Activated T-helper 2 cell treated with anti-CD3 and anti-CD28 coated beads, Interferon-gamma antibody, Interleukin-2, Interleukin-4, amounts not matched to agents 10 μg/mL and 5 μg/mL and 100 μg/mL, durations not matched to agents 14 hours and 24 hours and 36 hours (primary cell): ENCODE data around the gene PTPN6. TPM values are rescaled to one million over a fixed set of nuclear protein-coding genes. Genes with fewer than 3 reads are reported as not detected.

ENCODE experiments used
- DNase-seq: peaks from one replicate; pipeline ENCODE4 v3.0.0; 2021; ENCODE audit warnings: low spot score
- H3K27ac Mint-ChIP-seq: one replicate; pipeline ENCODE4 v1.8.0; 2021; ENCODE audit warnings: mixed read lengths
- H3K27me3 Mint-ChIP-seq: one replicate; pipeline ENCODE4 v1.8.0; 2021; ENCODE audit warnings: low read depth, mixed read lengths
- H3K36me3 Mint-ChIP-seq: one replicate; pipeline ENCODE4 v1.8.0; 2021; ENCODE audit warnings: low read depth, mixed read lengths
- H3K4me1 Mint-ChIP-seq: one replicate; pipeline ENCODE4 v1.8.0; 2021; ENCODE audit warnings: low read depth, mixed read lengths
- H3K4me3 Mint-ChIP-seq: one replicate; pipeline ENCODE4 v1.8.0; 2021; ENCODE audit warnings: low read depth, mild to moderate bottlenecking, moderate library complexity, mixed read lengths
- H3K9me3 Mint-ChIP-seq: one replicate; pipeline ENCODE4 v1.8.0; 2021; ENCODE audit warnings: mixed read lengths
- intact Hi-C: fragments of 100-400 bp; cut with micrococcal nuclease; formaldehyde crosslinking; loops from one replicate; pipeline ENCODE4 v1.15.1; 2023
- total RNA-seq: library from RNA; stranded (reverse); gene quantifications from 2 replicates; pipeline ENCODE4 v1.2.3, GENCODE V29; 2022

Gene PTPN6
- total RNA-seq, 1 donor from 2014 or later = 250 TPM

GRCh38 chr12:7006639-7007038 is 55.5 kb downstream of the PTPN6 start:
- H3K4me1 Mint-ChIP-seq = peaks cover 18% of the 10 kb centered on the region
- intact Hi-C loops = no loop called here
- no peak overlapping the region for H3K27ac Mint-ChIP-seq
- H3K4me3 Mint-ChIP-seq = no peak overlapping the region
- peaks cover 49% of the 10 kb centered on the region for H3K36me3 Mint-ChIP-seq
- no peaks in the 10 kb centered on the region for H3K27me3 Mint-ChIP-seq
- H3K9me3 Mint-ChIP-seq = no peaks in the 10 kb centered on the region
- DNase-seq = no peak

- intact Hi-C loops = no loop called here
- DNase-seq = no peak
- Mint-ChIP-seq H3K4me3 (no peak overlapping the region), H3K27ac (no peak overlapping the region), H3K36me3 (peaks cover 44% of the 10 kb centered on the region), H3K27me3 (no peaks in the 10 kb centered on the region), H3K9me3 (no peaks in the 10 kb centered on the region), H3K4me1 (peaks cover 16% of the 10 kb centered on the region)
Measured at GRCh38 chr12:7008864-7009263, 57.7 kb downstream of the PTPN6 start.

- no peak for DNase-seq
- no peaks in the 10 kb centered on the region for H3K9me3 Mint-ChIP-seq
- H3K36me3 Mint-ChIP-seq = peaks cover 39% of the 10 kb centered on the region
- H3K4me3 Mint-ChIP-seq = no peak overlapping the region
- intact Hi-C loops = no loop called here
- H3K27ac Mint-ChIP-seq = no peak overlapping the region
- H3K4me1 Mint-ChIP-seq = peaks cover 18% of the 10 kb centered on the region
- no peaks in the 10 kb centered on the region for H3K27me3 Mint-ChIP-seq
Measured at GRCh38 chr12:7009512-7009911, 58.4 kb downstream of the PTPN6 start.

Other genes with a start within 250 kb of the PTPN6 start
- gene COPS7A, start 227.3 kb upstream of the PTPN6 start, total RNA-seq = 33.0 and 35.6 TPM in 2 replicates
- 162 and 172 TPM in 2 replicates for gene MLF2, start 198.2 kb upstream of the PTPN6 start, total RNA-seq
- gene PTMS, start 185.0 kb upstream of the PTPN6 start, total RNA-seq = 235 and 262 TPM in 2 replicates
- 215 and 223 TPM in 2 replicates for gene LAG3, start 178.8 kb upstream of the PTPN6 start, total RNA-seq
- 354 and 368 TPM in 2 replicates for gene CD4, start 161.8 kb upstream of the PTPN6 start, total RNA-seq
- gene GPR162, start 129.5 kb upstream of the PTPN6 start, total RNA-seq = 0.11 and 0.30 TPM in 2 replicates
- 5.2 and 5.3 TPM in 2 replicates for gene P3H3, start 122.9 kb upstream of the PTPN6 start, total RNA-seq
- gene GNB3, start 110.4 kb upstream of the PTPN6 start, total RNA-seq = 1.2 and 1.3 TPM in 2 replicates
- gene CDCA3, start 100.1 kb upstream of the PTPN6 start, total RNA-seq = 41.6 and 42.1 TPM in 2 replicates
- 133 and 134 TPM in 2 replicates for gene USP5, start 99.2 kb upstream of the PTPN6 start, total RNA-seq
- gene TPI1, start 83.8 kb upstream of the PTPN6 start, total RNA-seq = 1,708 and 1,711 TPM in 2 replicates
- 3.7 and 4.1 TPM in 2 replicates for gene SPSB2, start 78.1 kb upstream of the PTPN6 start, total RNA-seq
- gene LRRC23, start 46.5 kb upstream of the PTPN6 start, total RNA-seq = 4.7 and 6.6 TPM in 2 replicates
- gene ENO2, start 36.8 kb upstream of the PTPN6 start, total RNA-seq = 230 and 235 TPM in 2 replicates
- gene ATN1, start 23.4 kb upstream of the PTPN6 start, total RNA-seq = 66.8 and 70.5 TPM in 2 replicates
- not detected in 2 replicates for gene RNU7-1, start 7.5 kb upstream of the PTPN6 start, total RNA-seq
- 158 and 173 TPM in 2 replicates for gene C12orf57, start 7.3 kb upstream of the PTPN6 start, total RNA-seq
- gene PHB2, start 19.3 kb downstream of the PTPN6 start, total RNA-seq = 381 and 391 TPM in 2 replicates
- 104 and 112 TPM in 2 replicates for gene EMG1, start 19.6 kb downstream of the PTPN6 start, total RNA-seq
- 30.9 and 34.0 TPM in 2 replicates for gene LPCAT3, start 67.1 kb downstream of the PTPN6 start, total RNA-seq
- gene C1S, start 109.4 kb downstream of the PTPN6 start, total RNA-seq = 2.5 and 2.6 TPM in 2 replicates
- 1.5 and 2.5 TPM in 2 replicates for gene C1R, start 141.1 kb downstream of the PTPN6 start, total RNA-seq
- 20.2 and 28.7 TPM in 2 replicates for gene C1RL, start 157.9 kb downstream of the PTPN6 start, total RNA-seq
- gene RBP5, start 177.5 kb downstream of the PTPN6 start, total RNA-seq = 1.2 TPM in 1 of 2 replicates, not detected in the other
- 57.8 and 60.7 TPM in 2 replicates for gene CLSTN3, start 179.0 kb downstream of the PTPN6 start, total RNA-seq
- gene PEX5, start 238.3 kb downstream of the PTPN6 start, total RNA-seq = 26.4 and 28.3 TPM in 2 replicates